DMS 273 treated with DMSO at 0.1 percent for 48 hours (cell line): ENCODE results near the gene PNPLA8.
"Not testable (repeated sequence)": the region's sequence is repeated elsewhere in the genome, so short reads cannot be mapped to it uniquely, and the experiment has no call there.

ENCODE experiments used
- DNase-seq: peaks from one replicate; lab custom pipeline; 2025; lab: John Stamatoyannopoulos, UW

PNPLA8 gene

GRCh38 chr7:108467391-108467790, 58.5 kb downstream of the PNPLA8 start:
- no peak for DNase-seq

DNA sequence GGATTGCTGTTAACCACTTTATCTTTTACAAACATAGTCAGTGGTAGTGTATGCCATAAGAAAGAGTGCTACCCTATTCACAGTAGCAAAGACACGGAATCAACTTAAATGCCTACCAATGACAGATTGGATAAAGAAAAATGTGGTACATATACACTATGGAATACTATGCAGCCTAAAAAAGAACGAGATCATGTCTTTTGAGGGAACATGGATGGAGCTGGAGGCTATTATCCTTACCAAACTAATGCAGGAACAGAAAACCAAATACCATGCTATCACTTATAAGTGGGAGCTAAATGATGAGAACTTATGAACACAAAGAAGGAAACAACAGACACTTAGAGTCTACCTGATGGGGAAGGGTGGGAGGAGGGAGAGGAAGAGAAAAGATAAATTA, 59.6 kb downstream of the PNPLA8 start:
- DNase-seq = not testable (repeated sequence)

GRCh38 chr7:108464743-108465142, 61.2 kb downstream of the PNPLA8 start:
- no peak for DNase-seq

- no peak for DNase-seq
These were observed 62.3 kb downstream of the PNPLA8 start for GRCh38 chr7:108463613-108464012.

- DNase-seq = peak; percentile 100
These were observed 64.1 kb downstream of the PNPLA8 start for GRCh38 chr7:108461840-108462239.

DNA sequence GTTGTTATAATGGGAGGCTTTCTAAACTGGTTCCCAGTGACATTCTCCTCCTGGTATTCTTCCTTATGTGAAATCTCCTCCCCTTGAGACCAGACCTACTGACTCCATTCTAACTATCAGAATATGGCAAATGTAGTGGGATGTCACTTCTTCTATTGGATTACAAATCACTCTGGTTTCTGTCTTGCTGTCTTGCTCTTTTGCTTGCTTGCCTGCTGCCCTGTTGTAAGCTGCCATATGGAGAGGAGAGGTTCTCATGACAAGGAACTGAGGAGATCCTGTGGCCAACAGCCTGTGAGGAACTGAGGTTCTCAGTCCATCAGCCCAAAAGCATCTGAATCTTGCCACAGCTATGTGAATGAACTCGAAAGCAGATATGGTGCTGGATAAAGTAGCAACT, 65.0 kb downstream of the PNPLA8 start:
- peak; percentile 86 for DNase-seq

DNA sequence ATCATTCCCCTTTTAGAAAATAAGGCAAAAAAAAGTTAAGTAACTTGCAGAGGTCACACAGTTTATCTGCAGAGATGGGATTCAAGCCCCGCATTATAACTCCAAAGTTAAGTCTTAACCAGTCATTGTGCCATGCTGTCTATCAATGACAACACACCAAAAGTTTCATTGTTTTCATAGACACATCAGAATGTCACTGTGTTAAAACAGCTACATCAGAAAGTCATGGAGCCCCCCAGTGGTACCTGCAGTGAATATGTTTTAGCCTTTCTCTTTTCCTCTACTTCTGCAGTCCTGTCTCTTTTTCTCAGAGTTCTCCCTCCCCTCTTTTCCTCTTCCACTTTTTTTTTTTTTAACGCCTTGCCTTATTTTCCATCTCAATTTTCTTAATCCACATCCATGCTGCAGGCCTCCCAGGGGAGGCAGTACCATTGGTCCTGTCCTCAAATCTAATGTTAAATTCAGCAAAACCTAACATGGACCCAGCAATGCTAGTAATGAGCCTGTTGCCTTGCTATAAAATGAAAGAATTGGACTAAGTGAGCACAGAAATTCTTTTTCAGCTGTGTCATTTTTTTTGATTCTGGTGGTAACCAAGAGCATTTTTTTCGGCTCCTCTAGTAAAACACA, 65.9 kb downstream of the PNPLA8 start:
- peak; percentile 73 for DNase-seq

- no peak for DNase-seq
These were observed 68.1 kb downstream of the PNPLA8 start for GRCh38 chr7:108457871-108458270.

GRCh38 chr7:108456845-108457540, 68.9 kb downstream of the PNPLA8 start:
- DNase-seq = no peak

GRCh38 chr7:108455998-108456677, 69.8 kb downstream of the PNPLA8 start, which contains the start of gene NRCAM:
Gene NRCAM, minus strand, starts transcription at chr7:108456436. Its CDS starts 216,372 bp downstream, at chr7:108240064.
- DNase-seq = peak; percentile 86

GRCh38 chr7:108455551-108455997, 70.4 kb downstream of the PNPLA8 start:
- DNase-seq = no peak

GRCh38 chr7:108454674-108455550, 71.0 kb downstream of the PNPLA8 start:
- peak; percentile 72 for DNase-seq

GRCh38 chr7:108454317-108454673, 71.6 kb downstream of the PNPLA8 start:
- no peak for DNase-seq

GRCh38 chr7:108453320-108453719, 72.6 kb downstream of the PNPLA8 start:
- DNase-seq = no peak

- no peak for DNase-seq
These were observed 73.2 kb downstream of the PNPLA8 start for GRCh38 chr7:108452707-108453106.

DNA sequence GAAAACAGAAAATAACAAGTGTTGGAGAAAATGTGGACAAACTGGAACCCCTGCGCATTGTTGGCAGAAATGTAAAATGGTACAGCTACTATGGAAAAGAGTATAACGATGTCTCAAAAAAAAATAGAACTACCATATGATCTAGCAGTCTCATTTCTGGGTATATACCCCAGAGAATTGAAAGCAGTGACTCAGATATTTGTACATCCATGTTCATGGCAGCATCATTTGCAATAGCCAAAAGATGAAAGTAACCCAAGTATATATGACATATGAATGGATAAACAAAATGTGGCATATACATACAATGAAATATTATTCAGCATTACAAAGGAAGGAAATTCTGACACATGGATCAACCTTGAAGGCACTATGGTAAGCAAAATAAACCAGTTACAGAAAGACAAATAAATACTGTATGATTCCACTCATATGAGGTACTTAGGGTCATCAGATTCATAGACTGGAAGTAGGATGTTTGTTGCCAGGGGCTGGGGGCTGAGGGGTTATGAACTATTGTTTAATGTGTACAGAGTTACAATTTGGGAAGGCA, 74.6 kb downstream of the PNPLA8 start:
- DNase-seq = no peak

DNA sequence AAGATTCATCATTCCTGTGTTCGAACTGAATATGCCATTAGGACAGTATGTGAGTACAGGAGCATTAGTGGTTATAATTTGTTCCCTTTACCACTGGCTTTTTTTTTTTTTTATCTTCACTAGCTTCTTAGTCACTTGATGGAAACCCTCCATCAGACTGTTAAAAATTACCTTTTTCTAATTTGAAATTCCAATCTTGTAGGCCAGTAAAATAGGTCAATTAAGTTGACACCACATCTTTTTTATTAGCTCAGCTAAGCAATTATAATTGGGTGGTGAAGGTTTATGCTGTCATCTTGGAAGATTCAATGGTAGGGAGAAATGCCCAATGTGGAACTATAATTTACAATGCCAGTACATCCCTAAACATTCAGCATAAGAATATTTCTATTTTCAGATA, 75.8 kb downstream of the PNPLA8 start:
- DNase-seq = no peak

DNA sequence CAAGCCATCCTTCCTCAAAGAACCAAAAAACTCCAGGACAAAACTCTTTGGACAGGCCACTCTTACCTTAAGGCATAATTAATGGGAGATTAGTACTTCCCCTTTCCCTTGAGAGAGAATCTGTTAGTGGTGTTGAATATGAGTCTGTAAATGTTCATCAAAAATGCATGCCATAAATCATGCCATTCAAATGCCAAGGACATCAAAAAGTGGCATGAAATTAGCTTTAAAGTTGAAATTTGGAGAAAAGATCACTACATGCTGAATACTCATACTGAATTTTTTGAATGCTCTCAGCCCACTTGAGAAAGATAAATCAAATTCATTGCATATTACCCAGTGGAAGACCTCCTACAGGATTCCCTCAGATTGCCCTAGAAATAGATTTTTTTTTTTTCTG, 76.4 kb downstream of the PNPLA8 start:
- no peak for DNase-seq

DNA sequence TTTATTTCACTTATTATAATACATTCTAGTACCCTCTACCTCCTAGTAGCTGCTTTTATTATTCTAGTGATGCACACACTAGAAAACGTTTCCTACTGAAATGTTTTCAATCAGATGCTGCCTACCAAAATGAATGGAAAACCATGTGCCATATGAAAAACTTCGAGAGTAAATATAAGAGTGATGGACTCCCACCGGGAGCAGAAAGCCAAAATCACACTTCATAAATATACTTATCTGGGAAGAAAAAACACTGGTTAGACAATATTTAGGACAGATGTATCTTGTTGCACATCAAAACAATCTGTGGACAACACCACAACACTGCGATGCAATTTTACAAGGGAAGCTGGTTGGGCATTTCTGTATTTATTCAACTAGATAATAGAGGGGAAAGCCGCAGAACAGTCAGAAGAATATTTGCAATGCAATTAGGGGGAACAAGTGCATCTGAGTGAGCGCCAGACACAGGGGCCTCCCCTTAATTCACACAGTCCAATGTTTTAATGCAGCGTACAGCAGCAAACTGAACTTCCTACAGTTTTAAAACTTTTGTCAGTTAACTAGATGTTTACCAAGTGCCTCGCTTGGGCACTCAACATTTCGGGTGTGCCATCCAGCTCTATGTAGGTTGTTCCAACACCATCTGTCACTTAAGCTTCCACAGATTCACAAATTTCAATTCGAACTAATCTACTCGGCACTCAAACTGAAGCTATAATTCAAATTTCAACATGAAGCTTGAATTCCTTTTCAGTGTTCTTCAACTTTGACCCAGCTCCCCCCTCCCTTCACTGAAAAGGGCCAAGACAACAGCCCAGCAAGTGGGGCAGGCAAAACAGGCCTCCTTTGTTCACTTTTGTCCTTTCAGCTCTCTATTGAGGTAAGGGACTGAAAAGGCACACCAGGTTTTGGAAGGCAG, 77.1 kb downstream of the PNPLA8 start:
- DNase-seq = peak; percentile 26

- peak; percentile 45 for DNase-seq
These were observed 83.8 kb downstream of the PNPLA8 start for GRCh38 chr7:108442039-108442568.
